Endodermal cell (in vitro differentiated cells): Measurements from ENCODE around the gene LAMC2. TPM values are rescaled to one million over a fixed set of nuclear protein-coding genes. Genes with fewer than 3 reads are reported as not detected.

ENCODE experiments used
- DNase-seq: peaks from one replicate; pipeline ENCODE4 v3.0.0-alpha.2; 2017
- H3K27ac ChIP-seq: 2 replicates; pipeline ENCODE4 v1.5.1; 2013; ENCODE audit warnings: mild to moderate bottlenecking, low read depth, low read length, moderate library complexity
- H3K27me3 ChIP-seq: 2 replicates; pipeline ENCODE4 v1.6.1; 2013; ENCODE audit warnings: mild to moderate bottlenecking, low read length, moderate library complexity; ENCODE audit not compliant: insufficient read depth, control insufficient read depth, poor library complexity, severe bottlenecking
- H3K36me3 ChIP-seq: 2 replicates; pipeline ENCODE4 v1.7.0; 2013; ENCODE audit warnings: mild to moderate bottlenecking, low read length, moderate library complexity; ENCODE audit not compliant: control insufficient read depth, insufficient read depth
- H3K4me1 ChIP-seq: one replicate; pipeline ENCODE4 v1.7.0; 2013; ENCODE audit warnings: low read length; ENCODE audit not compliant: control insufficient read depth, insufficient read depth
- H3K4me3 ChIP-seq: 2 replicates; pipeline ENCODE4 v1.5.1; 2013; ENCODE audit warnings: mild to moderate bottlenecking, low read length, moderate library complexity
- H3K9ac ChIP-seq: 2 replicates; pipeline ENCODE4 v1.6.1; 2013; ENCODE audit warnings: mild to moderate bottlenecking, low read length, moderate library complexity; ENCODE audit not compliant: poor library complexity, severe bottlenecking; ENCODE audit errors: extremely low read depth
- H3K9me3 ChIP-seq: 2 replicates; pipeline ENCODE4 v1.6.1; 2013; ENCODE audit warnings: mild to moderate bottlenecking, low read length, moderate library complexity; ENCODE audit not compliant: control insufficient read depth
- H3K27ac Mint-ChIP-seq: 2 replicates; pipeline ENCODE4 v1.8.0; 2020; ENCODE audit warnings: mixed read lengths
- H3K27me3 Mint-ChIP-seq: 2 replicates; pipeline ENCODE4 v1.8.0; 2021; ENCODE audit warnings: mild to moderate bottlenecking, mixed read lengths; ENCODE audit not compliant: insufficient read depth
- H3K36me3 Mint-ChIP-seq: 2 replicates; pipeline ENCODE4 v1.8.0; 2020; ENCODE audit warnings: low read depth, mixed read lengths
- H3K4me1 Mint-ChIP-seq: 2 replicates; pipeline ENCODE4 v1.8.0; 2020; ENCODE audit warnings: mixed read lengths
- H3K4me3 Mint-ChIP-seq: 2 replicates; pipeline ENCODE4 v1.8.0; 2020; ENCODE audit warnings: mild to moderate bottlenecking, moderate library complexity, mixed read lengths
- H3K9me3 Mint-ChIP-seq: 2 replicates; pipeline ENCODE4 v1.8.0; 2020; ENCODE audit warnings: mild to moderate bottlenecking, mixed read lengths
- WGBS, 2 experiments: methylation state at CpG; one replicate each; pipeline versions ENCODE4 v1.1.5 to v1.1.7; 2013; ENCODE audit warnings: missing lambda C conversion rate in 2 of 2, mixed read lengths in 1 of 2; ENCODE audit not compliant: insufficient coverage in 1 of 2, insufficient read length in 1 of 2; 5-methylcytosine and 5-hydroxymethylcytosine counted together
- total RNA-seq, 2 donors: library from RNA; stranded (reverse); fragmentation: NEBNext Ultra II Directional in 1 of 2; extraction: Animal tissue kit (Norgen Biotek cat#: 25700) in 1 of 2; gene quantifications; 2 replicates in 1 of 2; 3 replicates in 1 of 2; pipeline ENCODE4 v1.2.1, GENCODE V29; 2021
- TF ChIP-seq, protein P1 (sequence below): fragments of 200-600 bp; sonication (generic); conservative IDR thresholded peaks from 2 replicates; pipeline ENCODE4 v1.5.0; 2021; ENCODE audit warnings: antibody characterized with exemption, mild to moderate bottlenecking

LAMC2 gene
- total RNA-seq, 2 donors from 2014 or later = 2.8 to 4.8 TPM

DNA sequence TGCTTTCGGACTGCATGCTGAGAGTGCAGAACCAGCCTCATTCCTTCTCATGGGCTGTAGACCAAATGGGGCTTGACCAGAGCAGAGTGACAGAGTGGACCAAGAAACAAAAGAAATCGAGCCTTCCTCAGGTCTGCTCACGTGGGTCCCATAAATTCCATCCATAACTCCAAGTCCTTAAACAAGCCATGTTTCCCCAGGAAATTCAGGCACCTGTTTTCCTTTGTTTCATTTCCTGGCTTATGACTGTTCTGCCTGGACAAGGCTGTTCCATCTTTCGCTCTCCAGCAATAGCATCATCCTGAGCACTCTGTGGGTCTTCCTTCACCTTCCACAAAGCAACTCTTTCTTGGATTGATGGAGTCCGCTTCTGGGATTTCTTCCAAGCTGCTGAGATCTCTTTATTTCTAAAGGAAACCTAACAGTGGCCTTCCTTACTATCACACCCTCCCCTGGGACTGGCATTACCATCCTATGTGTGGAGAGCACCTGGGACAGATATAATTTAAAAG, 63.9 kb downstream of the LAMC2 start:
- no peak overlapping the region for H3K4me3 ChIP-seq
- WGBS, 2 experiments = 90 to 95% methylated on average over 5 of the region's 5 CpGs
- H3K9me3 ChIP-seq = peaks cover 33% of the 10 kb centered on the region
- Mint-ChIP-seq H3K36me3 (peaks cover 5% of the 10 kb centered on the region), H3K4me1 (no peaks in the 10 kb centered on the region), H3K4me3 (no peak overlapping the region), H3K9me3 (peaks cover 35% of the 10 kb centered on the region), H3K27me3 (peaks cover 92% of the 10 kb centered on the region), H3K27ac (no peak overlapping the region)
- H3K27me3 ChIP-seq = peaks cover 98% of the 10 kb centered on the region
- no peaks in the 10 kb centered on the region for H3K36me3 ChIP-seq
- no peaks in the 10 kb centered on the region for H3K4me1 ChIP-seq
- no peak overlapping the region for H3K9ac ChIP-seq
- DNase-seq = no peak
- TF ChIP-seq, protein P1, sequence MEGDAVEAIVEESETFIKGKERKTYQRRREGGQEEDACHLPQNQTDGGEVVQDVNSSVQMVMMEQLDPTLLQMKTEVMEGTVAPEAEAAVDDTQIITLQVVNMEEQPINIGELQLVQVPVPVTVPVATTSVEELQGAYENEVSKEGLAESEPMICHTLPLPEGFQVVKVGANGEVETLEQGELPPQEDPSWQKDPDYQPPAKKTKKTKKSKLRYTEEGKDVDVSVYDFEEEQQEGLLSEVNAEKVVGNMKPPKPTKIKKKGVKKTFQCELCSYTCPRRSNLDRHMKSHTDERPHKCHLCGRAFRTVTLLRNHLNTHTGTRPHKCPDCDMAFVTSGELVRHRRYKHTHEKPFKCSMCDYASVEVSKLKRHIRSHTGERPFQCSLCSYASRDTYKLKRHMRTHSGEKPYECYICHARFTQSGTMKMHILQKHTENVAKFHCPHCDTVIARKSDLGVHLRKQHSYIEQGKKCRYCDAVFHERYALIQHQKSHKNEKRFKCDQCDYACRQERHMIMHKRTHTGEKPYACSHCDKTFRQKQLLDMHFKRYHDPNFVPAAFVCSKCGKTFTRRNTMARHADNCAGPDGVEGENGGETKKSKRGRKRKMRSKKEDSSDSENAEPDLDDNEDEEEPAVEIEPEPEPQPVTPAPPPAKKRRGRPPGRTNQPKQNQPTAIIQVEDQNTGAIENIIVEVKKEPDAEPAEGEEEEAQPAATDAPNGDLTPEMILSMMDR = no peak
- no peak overlapping the region for H3K27ac ChIP-seq

DNA sequence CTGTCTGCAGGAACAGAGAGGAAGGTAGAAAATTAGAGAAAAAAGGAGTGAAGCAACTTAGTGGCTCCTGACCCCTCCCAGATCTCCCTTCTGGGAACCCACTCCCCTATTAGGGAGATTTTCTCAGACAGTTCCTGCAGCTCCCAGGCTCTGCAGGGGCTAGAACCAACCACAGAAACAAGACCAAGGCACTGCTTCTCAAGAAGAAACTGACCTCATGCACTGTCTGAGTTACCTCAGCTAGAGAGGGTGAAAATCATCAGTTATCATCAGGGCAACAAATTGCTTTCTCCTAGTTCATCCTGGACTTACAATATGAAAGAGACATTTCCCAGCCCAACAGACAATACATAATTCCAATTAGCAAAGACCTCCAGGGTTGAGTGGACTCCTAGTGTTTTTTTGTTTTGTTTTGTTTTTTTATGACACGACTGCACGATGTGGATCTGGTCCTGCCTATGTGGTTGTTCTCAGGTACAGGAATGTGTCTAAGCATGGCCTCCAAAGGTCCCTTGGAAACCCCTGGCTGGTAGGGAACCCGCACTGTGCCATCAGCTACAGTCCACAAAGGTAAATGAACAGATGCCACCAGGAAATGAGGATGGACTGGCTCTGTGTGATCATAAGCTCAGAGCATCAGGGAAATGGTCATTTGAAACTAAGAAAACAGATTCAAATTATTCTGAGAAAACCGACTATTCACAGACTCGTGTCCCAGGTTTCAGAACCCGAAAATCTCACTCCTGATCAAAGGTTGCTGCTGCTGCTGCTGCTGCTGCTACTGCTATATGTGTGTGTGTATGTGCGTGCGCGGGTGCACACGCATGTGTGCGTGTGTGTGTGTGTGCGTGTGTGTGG, 65.3 kb downstream of the LAMC2 start:
- Histone ChIP-seq H3K27me3 (peaks cover 96% of the 10 kb centered on the region), H3K9me3 (peaks cover 40% of the 10 kb centered on the region), H3K36me3 (no peaks in the 10 kb centered on the region), H3K4me1 (no peaks in the 10 kb centered on the region), H3K27ac (no peak overlapping the region), H3K4me3 (no peak overlapping the region), H3K9ac (no peak overlapping the region)
- Mint-ChIP-seq H3K4me3 (no peak overlapping the region), H3K9me3 (peaks cover 41% of the 10 kb centered on the region), H3K27me3 (peaks cover 85% of the 10 kb centered on the region), H3K36me3 (peaks cover 5% of the 10 kb centered on the region), H3K27ac (no peak overlapping the region), H3K4me1 (no peaks in the 10 kb centered on the region)
- WGBS, 2 experiments = 95 to 97% methylated on average over 10 to 12 of the region's 12 CpGs
- TF ChIP-seq, protein P1 = no peak
- no peak for DNase-seq

DNA sequence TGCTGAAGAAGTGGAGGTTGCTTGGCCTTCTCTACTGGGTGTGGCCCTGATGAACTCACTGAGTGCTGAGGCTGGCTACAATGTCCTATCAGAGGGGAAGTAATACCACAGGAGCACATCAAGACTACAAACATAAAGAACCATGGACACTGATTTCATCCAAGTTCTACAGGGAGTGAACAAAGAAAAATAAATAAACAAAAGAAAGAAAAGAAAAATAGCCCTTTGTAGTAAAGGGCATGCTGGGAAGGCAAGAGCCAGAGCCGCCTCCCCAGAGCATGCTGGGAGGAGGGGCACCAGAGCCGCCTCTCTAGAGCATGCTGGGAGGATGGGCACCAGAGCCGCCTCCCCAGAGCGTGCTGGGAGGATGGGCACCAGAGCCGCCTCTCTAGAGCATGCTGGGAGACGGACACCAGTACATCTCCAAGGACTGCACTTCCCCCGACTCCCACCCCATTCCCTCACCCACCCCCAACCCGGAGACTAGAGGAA, 65.9 kb downstream of the LAMC2 start:
- peak; percentile 17 for DNase-seq
- Histone ChIP-seq H3K4me1 (no peaks in the 10 kb centered on the region), H3K36me3 (no peaks in the 10 kb centered on the region), H3K9ac (no peak overlapping the region), H3K4me3 (no peak overlapping the region), H3K27ac (no peak overlapping the region), H3K27me3 (peaks cover 95% of the 10 kb centered on the region), H3K9me3 (peaks cover 40% of the 10 kb centered on the region)
- 89 to 100% methylated on average over 2 to 7 of the region's 8 CpGs for WGBS, 2 experiments
- H3K27ac Mint-ChIP-seq = no peak overlapping the region
- no peak overlapping the region for H3K4me3 Mint-ChIP-seq
- H3K4me1 Mint-ChIP-seq = no peaks in the 10 kb centered on the region
- H3K36me3 Mint-ChIP-seq = peaks cover 5% of the 10 kb centered on the region
- TF ChIP-seq, protein P1 = no peak
- H3K27me3 Mint-ChIP-seq = peaks cover 79% of the 10 kb centered on the region
- H3K9me3 Mint-ChIP-seq = peaks cover 41% of the 10 kb centered on the region
